Measurements from ENCODE around the gene FHAD1. TPM values are rescaled to one million over a fixed set of nuclear protein-coding genes. Genes with fewer than 3 reads are reported as not detected.

The FHAD1 gene
- total RNA-seq, 1 donor from 2014 or later = 1.7 TPM

DNA sequence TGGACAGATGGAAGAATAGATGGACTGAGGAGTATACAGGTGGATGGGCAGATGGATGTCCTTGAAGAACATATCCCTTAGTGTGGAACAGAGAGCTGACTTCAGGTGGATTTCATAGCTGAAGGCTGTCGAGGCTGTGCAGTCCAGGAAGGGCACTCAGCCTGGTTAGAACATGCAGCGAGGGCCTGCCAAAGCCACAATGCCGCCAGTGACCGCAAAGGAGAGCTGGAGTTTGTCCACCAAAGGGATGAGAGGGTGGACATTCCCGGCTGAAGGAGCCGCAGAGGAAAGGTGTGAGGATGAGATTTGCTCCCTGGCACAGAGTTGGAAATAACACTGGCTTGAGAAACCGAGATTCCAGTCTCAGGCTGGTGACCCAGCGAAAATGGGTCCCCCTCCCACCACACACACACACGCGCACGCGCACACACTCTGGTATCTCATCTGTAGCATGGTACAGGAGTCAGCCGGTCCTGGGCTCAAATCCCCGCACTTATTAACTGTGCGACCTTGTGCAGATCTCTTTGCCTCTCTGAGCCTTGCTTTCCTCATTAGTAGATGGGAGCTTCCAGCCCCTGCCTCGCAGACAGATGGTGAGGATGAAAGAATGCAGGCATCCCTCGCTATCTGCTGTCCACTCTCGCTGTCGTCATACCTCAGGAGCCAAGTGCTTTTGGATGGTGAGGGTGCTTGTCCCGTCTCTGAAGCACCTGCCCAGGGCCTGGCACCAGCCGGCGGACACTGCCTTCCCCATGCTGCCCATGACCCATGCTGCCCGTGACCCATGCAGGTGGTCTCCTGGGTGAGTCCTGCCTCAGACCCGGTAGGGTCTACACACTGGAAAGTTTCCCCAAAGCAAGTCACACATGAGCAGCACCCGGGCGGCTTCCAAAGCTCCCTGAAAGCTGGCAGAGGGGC, 135.8 kb downstream of the FHAD1 start:
- Mint-ChIP-seq H3K4me3 (no peak overlapping the region), H3K27ac (ENCODE audit: unreplicated experiment) (peak overlapping the region; percentile 62), H3K27me3 (ENCODE audit: low read depth) (no peaks in the 10 kb centered on the region), H3K9me3 (no peaks in the 10 kb centered on the region), H3K36me3 (ENCODE audit: low read depth) (no peaks in the 10 kb centered on the region), H3K4me1 (peaks cover 73% of the 10 kb centered on the region)
- no peak for DNase-seq (ENCODE audit: low read depth, low spot score)
- TF ChIP-seq, protein P1, sequence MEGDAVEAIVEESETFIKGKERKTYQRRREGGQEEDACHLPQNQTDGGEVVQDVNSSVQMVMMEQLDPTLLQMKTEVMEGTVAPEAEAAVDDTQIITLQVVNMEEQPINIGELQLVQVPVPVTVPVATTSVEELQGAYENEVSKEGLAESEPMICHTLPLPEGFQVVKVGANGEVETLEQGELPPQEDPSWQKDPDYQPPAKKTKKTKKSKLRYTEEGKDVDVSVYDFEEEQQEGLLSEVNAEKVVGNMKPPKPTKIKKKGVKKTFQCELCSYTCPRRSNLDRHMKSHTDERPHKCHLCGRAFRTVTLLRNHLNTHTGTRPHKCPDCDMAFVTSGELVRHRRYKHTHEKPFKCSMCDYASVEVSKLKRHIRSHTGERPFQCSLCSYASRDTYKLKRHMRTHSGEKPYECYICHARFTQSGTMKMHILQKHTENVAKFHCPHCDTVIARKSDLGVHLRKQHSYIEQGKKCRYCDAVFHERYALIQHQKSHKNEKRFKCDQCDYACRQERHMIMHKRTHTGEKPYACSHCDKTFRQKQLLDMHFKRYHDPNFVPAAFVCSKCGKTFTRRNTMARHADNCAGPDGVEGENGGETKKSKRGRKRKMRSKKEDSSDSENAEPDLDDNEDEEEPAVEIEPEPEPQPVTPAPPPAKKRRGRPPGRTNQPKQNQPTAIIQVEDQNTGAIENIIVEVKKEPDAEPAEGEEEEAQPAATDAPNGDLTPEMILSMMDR (conservative IDR thresholded peaks at IDR 0.05) = no peak

DNA sequence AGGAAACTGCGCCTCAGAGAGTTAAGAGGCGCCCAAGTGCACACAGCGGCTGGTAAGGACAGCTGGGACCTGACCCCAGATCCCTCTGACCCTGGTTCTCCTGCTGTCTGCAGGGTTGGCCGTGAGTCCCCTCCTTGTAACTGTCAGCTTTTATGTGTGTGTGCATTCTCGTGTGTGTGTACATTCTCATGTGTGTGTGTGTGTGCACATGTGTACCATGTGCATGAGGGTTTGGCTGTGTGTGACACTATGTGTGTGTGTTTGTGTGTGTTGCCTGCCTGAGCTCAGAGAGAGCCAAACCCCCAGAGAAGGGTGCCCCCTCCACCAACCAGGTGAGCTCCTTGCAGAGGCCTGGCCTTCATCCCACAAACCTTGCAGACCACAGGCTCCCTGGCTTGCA, 136.8 kb downstream of the FHAD1 start:
- H3K4me1 Mint-ChIP-seq = peaks cover 71% of the 10 kb centered on the region
- H3K27ac Mint-ChIP-seq (ENCODE audit: unreplicated experiment) = peak overlapping the region; percentile 90
- no peaks in the 10 kb centered on the region for H3K9me3 Mint-ChIP-seq
- H3K27me3 Mint-ChIP-seq (ENCODE audit: low read depth) = no peaks in the 10 kb centered on the region
- DNase-seq (ENCODE audit: low read depth, low spot score) = no peak
- TF ChIP-seq, protein P1 (conservative IDR thresholded peaks at IDR 0.05) = no peak
- H3K4me3 Mint-ChIP-seq = peak overlapping the region; percentile 69
- H3K36me3 Mint-ChIP-seq (ENCODE audit: low read depth) = no peaks in the 10 kb centered on the region

DNA sequence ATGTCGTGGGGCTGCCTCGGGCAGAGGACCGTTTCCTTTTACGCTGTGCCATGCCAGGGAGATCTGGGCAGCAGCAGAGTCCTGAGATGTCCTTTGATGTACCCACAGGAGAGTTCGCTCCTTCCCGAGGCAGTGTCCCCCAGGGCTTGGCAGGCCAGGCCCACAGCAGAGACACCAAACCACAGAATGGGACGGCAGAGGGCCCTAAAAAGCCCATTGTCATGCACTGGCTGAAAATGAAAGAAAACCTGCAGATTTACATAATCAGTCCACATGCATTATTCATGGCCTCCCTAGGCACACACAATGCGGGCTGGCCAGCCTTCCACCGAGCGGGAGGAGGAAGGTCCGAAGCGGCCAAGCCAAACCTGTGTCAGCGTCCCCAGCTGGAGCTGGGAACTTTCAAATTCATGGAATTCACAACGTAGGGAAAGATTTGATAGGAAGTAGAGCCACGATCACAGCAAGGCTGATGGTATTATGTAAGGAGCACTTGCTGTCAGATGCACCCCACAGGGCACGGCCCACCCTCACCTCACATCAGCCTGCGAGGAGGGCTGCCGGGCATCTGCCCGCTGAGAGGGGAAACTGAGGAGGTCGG, 137.4 kb downstream of the FHAD1 start:
- Mint-ChIP-seq H3K36me3 (ENCODE audit: low read depth) (no peaks in the 10 kb centered on the region), H3K4me3 (peak overlapping the region; percentile 69), H3K9me3 (no peaks in the 10 kb centered on the region), H3K27ac (ENCODE audit: unreplicated experiment) (peak overlapping the region; percentile 90), H3K27me3 (ENCODE audit: low read depth) (no peaks in the 10 kb centered on the region), H3K4me1 (peaks cover 66% of the 10 kb centered on the region)
- peak; percentile 47 for DNase-seq (ENCODE audit: low read depth, low spot score)
- TF ChIP-seq, protein P1 (conservative IDR thresholded peaks at IDR 0.05) = no peak

DNA sequence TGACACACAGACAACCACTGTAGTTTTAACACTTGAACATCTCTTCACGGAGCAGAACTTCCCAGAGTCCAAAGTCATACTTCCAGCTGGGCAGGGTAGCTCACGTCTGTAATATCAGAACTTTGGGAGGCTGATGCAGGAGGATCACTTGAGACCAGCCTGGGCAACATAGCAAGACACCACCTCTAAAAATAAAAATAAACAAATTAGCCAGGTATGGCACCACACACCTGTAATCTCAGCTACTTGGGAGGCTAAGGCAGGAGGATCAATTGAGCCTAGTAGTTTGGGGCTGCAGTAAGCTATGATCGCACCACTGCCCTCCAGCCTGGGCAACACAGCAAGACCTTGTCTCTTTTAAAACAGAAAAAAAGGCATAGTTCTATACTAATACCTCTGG, 138.4 kb downstream of the FHAD1 start:
- Mint-ChIP-seq H3K27me3 (ENCODE audit: low read depth) (no peaks in the 10 kb centered on the region), H3K4me3 (no peak overlapping the region)

DNA sequence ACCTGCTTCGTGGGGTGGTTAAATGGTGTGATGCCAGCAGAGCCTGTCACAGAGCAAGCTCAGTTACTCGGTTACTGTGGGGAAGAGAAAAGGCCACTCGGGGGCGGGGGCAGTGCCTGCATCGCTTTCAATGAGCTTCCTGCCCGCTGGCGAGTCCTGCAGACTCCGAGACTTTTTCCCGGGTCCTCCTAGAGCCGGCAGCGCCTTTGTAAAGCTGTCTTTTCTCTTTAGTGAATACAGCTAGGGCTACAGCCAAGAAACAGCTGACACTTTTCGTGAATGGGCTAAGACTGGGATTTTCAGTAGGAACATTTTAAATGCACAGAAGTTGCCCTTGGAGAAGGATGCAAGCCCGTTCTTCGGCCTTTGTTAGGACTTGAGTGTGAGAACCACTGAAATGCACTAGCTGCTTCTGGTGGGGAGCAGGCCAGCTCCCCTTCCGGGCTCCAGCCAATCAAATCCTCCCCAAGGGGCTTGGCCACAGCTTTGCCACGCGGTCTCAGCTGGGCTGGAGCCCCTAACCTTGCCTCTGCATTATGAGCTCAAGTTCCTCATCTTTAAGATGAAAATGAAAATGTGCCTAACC, 139.2 kb downstream of the FHAD1 start:
- Mint-ChIP-seq H3K36me3 (ENCODE audit: low read depth) (no peaks in the 10 kb centered on the region), H3K4me3 (peak overlapping the region; percentile 67), H3K27me3 (ENCODE audit: low read depth) (no peaks in the 10 kb centered on the region), H3K9me3 (no peaks in the 10 kb centered on the region), H3K4me1 (peaks cover 52% of the 10 kb centered on the region), H3K27ac (ENCODE audit: unreplicated experiment) (peak overlapping the region; percentile 91)
- DNase-seq (ENCODE audit: low read depth, low spot score) = peak; percentile 48
- TF ChIP-seq, protein P1 (conservative IDR thresholded peaks at IDR 0.05) = no peak

More for the DNA sequence above, 138.4 kb downstream of the FHAD1 start:
- no peaks in the 10 kb centered on the region for H3K9me3 Mint-ChIP-seq
- TF ChIP-seq, protein P1 (conservative IDR thresholded peaks at IDR 0.05) = no peak
- no peak overlapping the region for H3K27ac Mint-ChIP-seq (ENCODE audit: unreplicated experiment)
- peaks cover 55% of the 10 kb centered on the region for H3K4me1 Mint-ChIP-seq
- no peak for DNase-seq (ENCODE audit: low read depth, low spot score)
- H3K36me3 Mint-ChIP-seq (ENCODE audit: low read depth) = no peaks in the 10 kb centered on the region
